Brain microvascular endothelial cell (primary cell): ENCODE results near the gene TGOLN2.
A peak's percentile ranks its signal among the peaks of the same experiment; 100 is the strongest.

Experiments used
- DNase-seq: peaks from one replicate; pipeline ENCODE4 v3.0.0-alpha.2; 2020
- H3K27ac ChIP-seq: fragments of 250-450 bp; sonication (Bioruptor Pico); 2 replicates; pipeline ENCODE4 v1.5.1; 2020; ENCODE audit warnings: mild to moderate bottlenecking, moderate library complexity
- H3K27me3 ChIP-seq: fragments of 250-450 bp; sonication (Bioruptor Pico); replicated peaks from 2 replicates; pipeline ENCODE4 v1.5.1; 2020; ENCODE audit warnings: mild to moderate bottlenecking
- H3K36me3 ChIP-seq: fragments of 250-450 bp; sonication (Bioruptor Pico); replicated peaks from 2 replicates; pipeline ENCODE4 v1.5.1; 2020; ENCODE audit warnings: mild to moderate bottlenecking
- H3K4me3 ChIP-seq: 2 replicates; pipeline ENCODE4 v1.5.1; 2011; ENCODE audit warnings: low read depth, mild to moderate bottlenecking, control low read depth, low read length, moderate library complexity
- CTCF ChIP-seq: IDR thresholded peaks from 2 replicates; pipeline ENCODE4 v1.5.1; 2011; ENCODE audit warnings: low read depth, mild to moderate bottlenecking, moderate library complexity, low read length, control low read depth, inconsistent platforms; ENCODE audit errors: missing control alignments
- in situ Hi-C: cut with HindIII; loops from 2 replicates; pipeline ENCODE4 v1.10.0; 2017; ENCODE audit warnings: low sequenced_read_pairs, low pct_ligation_motif_present

The TGOLN2 gene

GRCh38 chr2:85303780-85304531 is 23.8 kb downstream of the TGOLN2 start:
- no peak for DNase-seq
- in situ Hi-C loops = no loop called here
- H3K36me3 ChIP-seq = no peaks in the 10 kb centered on the region

GRCh38 chr2:85302121-85302520 is 25.7 kb downstream of the TGOLN2 start:
- Histone ChIP-seq H3K36me3 (no peaks in the 10 kb centered on the region), H3K4me3 (no peak overlapping the region), H3K27ac (no peak overlapping the region), H3K27me3 (no peaks in the 10 kb centered on the region)
- no peak for TF ChIP-seq CTCF
- DNase-seq = no peak
- in situ Hi-C loops = no loop called here

More at GRCh38 chr2:85303780-85304531, 23.8 kb downstream of the TGOLN2 start:
- H3K4me3 ChIP-seq = no peak overlapping the region
- no peak overlapping the region for H3K27ac ChIP-seq
- no peaks in the 10 kb centered on the region for H3K27me3 ChIP-seq
- no peak for TF ChIP-seq CTCF

GRCh38 chr2:85291425-85292023 is 36.3 kb downstream of the TGOLN2 start:
- DNase-seq = no peak
- in situ Hi-C loops = no loop called here
- no peak for TF ChIP-seq CTCF
- no peak overlapping the region for H3K27ac ChIP-seq
- H3K27me3 ChIP-seq = no peaks in the 10 kb centered on the region
- no peak overlapping the region for H3K4me3 ChIP-seq
- H3K36me3 ChIP-seq = no peaks in the 10 kb centered on the region

- Histone ChIP-seq H3K4me3 (no peak overlapping the region), H3K36me3 (no peaks in the 10 kb centered on the region), H3K27me3 (no peaks in the 10 kb centered on the region), H3K27ac (no peak overlapping the region)
- DNase-seq = peak; percentile 38
- in situ Hi-C loops = no loop called here
- TF ChIP-seq CTCF = no peak
Measured at GRCh38 chr2:85288244-85288725, 39.5 kb downstream of the TGOLN2 start.

- Histone ChIP-seq H3K27me3 (no peaks in the 10 kb centered on the region), H3K27ac (no peak overlapping the region), H3K4me3 (no peak overlapping the region), H3K36me3 (no peaks in the 10 kb centered on the region)
- DNase-seq = no peak
- in situ Hi-C loops = no loop called here
- TF ChIP-seq CTCF = no peak
Measured at GRCh38 chr2:85287721-85288120, 40.1 kb downstream of the TGOLN2 start.

- Histone ChIP-seq H3K36me3 (no peaks in the 10 kb centered on the region), H3K27me3 (no peaks in the 10 kb centered on the region), H3K27ac (no peak overlapping the region), H3K4me3 (no peak overlapping the region)
- in situ Hi-C loops = no loop called here
- TF ChIP-seq CTCF = no peak
- DNase-seq = no peak
Measured at GRCh38 chr2:85286918-85287317, 40.9 kb downstream of the TGOLN2 start.
